ENCODE data around the gene RNF2.

DNA sequence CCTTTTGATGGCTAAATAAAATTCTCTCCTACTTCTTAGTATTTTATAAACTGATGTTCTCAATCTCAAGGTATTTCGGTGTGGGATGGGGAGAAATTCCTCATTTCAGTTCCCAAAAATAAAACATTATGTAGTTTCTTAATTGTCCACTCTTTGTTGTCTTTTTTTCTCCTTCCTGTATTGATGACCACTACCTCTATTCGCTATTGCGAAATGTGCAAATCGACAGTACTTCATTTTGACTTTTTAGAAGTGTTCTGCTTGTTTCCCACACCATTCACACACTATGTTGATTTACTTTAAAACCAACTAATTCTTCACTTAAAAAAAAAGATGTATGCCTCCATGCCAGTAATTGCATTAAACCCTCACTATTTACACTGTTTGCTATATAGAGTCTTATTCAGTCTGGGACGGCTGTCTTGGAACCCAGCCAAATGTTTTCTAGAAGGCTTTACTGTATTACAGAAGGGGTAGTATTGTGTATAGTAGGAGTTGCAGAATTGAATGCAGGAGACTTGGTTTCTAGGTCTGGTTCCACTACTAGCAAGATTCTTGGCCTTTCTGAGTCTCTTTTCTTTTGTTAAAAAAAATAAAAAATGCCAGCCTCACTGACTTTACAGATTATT is 5.6 kb downstream of the RNF2 start:
- TF ChIP-seq CTCF (IDR thresholded peaks at IDR 0.05) = no peak
- no peak for TF ChIP-seq POLR2AphosphoS5 (IDR thresholded peaks at IDR 0.05)
- no peak for TF ChIP-seq POLR2A (IDR thresholded peaks at IDR 0.05)
- no peak for TF ChIP-seq EP300 (IDR thresholded peaks at IDR 0.05)
